ENCODE results near the gene VPS11.

Gene VPS11

DNA sequence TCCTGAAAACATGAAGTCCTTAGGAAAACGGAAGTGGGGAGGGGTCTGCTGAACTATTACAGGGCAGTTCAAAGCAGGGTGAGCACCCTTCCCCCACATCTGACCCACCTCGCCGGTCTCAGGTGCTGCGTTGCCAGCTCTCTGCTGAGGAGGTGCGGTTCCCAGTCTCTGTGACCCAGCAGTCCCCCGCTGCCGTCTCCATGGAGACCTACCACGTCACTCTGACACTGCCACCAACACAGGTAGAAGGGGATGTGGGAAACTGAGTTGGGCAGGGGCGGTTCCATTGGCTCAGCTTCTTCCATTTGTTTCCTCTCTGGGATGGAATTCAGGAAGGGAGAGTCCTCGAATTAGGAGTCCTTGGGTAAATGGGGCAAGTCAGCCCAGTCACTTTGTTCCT is 42.8 kb downstream of the VPS11 start:
- Histone ChIP-seq H3K36me3 (ENCODE audit: control insufficient read depth, insufficient read depth, low read length) (peaks cover 9% of the 10 kb centered on the region), H3K4me3 (ENCODE audit: low read length) (no peak overlapping the region), H3K27me3 (ENCODE audit: control insufficient read depth, insufficient read depth, low read length) (no peaks in the 10 kb centered on the region), H3K4me1 (ENCODE audit: control insufficient read depth, insufficient read depth, low read length) (peaks cover 15% of the 10 kb centered on the region), H3K9me3 (ENCODE audit: control insufficient read depth, low read length) (no peaks in the 10 kb centered on the region), H3K9ac (ENCODE audit: low read length) (no peak overlapping the region)

DNA sequence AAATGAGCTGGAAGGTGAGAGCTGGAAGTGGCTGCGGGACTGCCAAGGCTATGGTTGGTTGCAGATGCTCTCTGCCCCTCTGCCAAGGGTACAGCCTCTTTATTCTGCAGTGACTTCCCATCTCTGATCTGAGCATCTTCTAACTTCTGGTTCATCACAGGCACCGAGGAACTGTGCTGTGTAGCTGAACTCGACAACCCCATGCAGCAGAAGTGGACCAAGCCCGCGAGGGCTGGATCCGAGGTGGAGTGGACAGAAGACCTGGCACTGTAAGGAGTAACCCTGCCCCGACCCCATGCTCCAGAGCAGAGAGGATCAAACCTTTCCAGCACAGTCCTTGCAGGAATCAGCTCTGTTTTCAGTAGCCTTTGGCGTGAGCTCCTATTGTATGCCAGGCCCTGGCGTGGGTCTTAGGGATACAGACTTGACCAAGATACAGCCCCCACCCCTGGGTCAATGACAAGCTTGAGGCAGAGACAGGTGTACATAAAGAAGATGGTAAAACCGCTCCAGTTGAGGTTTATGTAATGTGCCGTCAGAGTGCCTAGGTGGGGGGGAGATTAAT is 43.8 kb downstream of the VPS11 start:
- no peak overlapping the region for H3K9ac ChIP-seq (ENCODE audit: low read length)
- peaks cover 15% of the 10 kb centered on the region for H3K36me3 ChIP-seq (ENCODE audit: control insufficient read depth, insufficient read depth, low read length)
- H3K9me3 ChIP-seq (ENCODE audit: control insufficient read depth, low read length): no peaks in the 10 kb centered on the region
- H3K4me3 ChIP-seq (ENCODE audit: low read length): no peak overlapping the region
- H3K27me3 ChIP-seq (ENCODE audit: control insufficient read depth, insufficient read depth, low read length): no peaks in the 10 kb centered on the region
- peaks cover 13% of the 10 kb centered on the region for H3K4me1 ChIP-seq (ENCODE audit: control insufficient read depth, insufficient read depth, low read length)

- Histone ChIP-seq H3K4me1 (ENCODE audit: control insufficient read depth, insufficient read depth, low read length) (peaks cover 8% of the 10 kb centered on the region), H3K9me3 (ENCODE audit: control insufficient read depth, low read length) (no peaks in the 10 kb centered on the region), H3K27me3 (ENCODE audit: control insufficient read depth, insufficient read depth, low read length) (no peaks in the 10 kb centered on the region), H3K36me3 (ENCODE audit: control insufficient read depth, insufficient read depth, low read length) (peaks cover 15% of the 10 kb centered on the region), H3K9ac (ENCODE audit: low read length) (no peak overlapping the region), H3K4me3 (ENCODE audit: low read length) (no peak overlapping the region)
These were observed 44.8 kb downstream of the VPS11 start for GRCh38 chr11:119112314-119113020.

- Histone ChIP-seq H3K9ac (ENCODE audit: low read length) (no peak overlapping the region), H3K9me3 (ENCODE audit: control insufficient read depth, low read length) (no peaks in the 10 kb centered on the region), H3K4me3 (ENCODE audit: low read length) (no peak overlapping the region), H3K4me1 (ENCODE audit: control insufficient read depth, insufficient read depth, low read length) (peaks cover 7% of the 10 kb centered on the region), H3K36me3 (ENCODE audit: control insufficient read depth, insufficient read depth, low read length) (peaks cover 15% of the 10 kb centered on the region), H3K27me3 (ENCODE audit: control insufficient read depth, insufficient read depth, low read length) (no peaks in the 10 kb centered on the region)
These were observed 46.1 kb downstream of the VPS11 start for GRCh38 chr11:119113716-119114115.

GRCh38 chr11:119114351-119114750 is 46.7 kb downstream of the VPS11 start:
- H3K36me3 ChIP-seq (ENCODE audit: control insufficient read depth, insufficient read depth, low read length): peaks cover 15% of the 10 kb centered on the region
- H3K9me3 ChIP-seq (ENCODE audit: control insufficient read depth, low read length): no peaks in the 10 kb centered on the region
- H3K27me3 ChIP-seq (ENCODE audit: control insufficient read depth, insufficient read depth, low read length): no peaks in the 10 kb centered on the region
- peaks cover under 1% of the 10 kb centered on the region for H3K4me1 ChIP-seq (ENCODE audit: control insufficient read depth, insufficient read depth, low read length)
- H3K4me3 ChIP-seq (ENCODE audit: low read length): no peak overlapping the region
- no peak overlapping the region for H3K9ac ChIP-seq (ENCODE audit: low read length)

DNA sequence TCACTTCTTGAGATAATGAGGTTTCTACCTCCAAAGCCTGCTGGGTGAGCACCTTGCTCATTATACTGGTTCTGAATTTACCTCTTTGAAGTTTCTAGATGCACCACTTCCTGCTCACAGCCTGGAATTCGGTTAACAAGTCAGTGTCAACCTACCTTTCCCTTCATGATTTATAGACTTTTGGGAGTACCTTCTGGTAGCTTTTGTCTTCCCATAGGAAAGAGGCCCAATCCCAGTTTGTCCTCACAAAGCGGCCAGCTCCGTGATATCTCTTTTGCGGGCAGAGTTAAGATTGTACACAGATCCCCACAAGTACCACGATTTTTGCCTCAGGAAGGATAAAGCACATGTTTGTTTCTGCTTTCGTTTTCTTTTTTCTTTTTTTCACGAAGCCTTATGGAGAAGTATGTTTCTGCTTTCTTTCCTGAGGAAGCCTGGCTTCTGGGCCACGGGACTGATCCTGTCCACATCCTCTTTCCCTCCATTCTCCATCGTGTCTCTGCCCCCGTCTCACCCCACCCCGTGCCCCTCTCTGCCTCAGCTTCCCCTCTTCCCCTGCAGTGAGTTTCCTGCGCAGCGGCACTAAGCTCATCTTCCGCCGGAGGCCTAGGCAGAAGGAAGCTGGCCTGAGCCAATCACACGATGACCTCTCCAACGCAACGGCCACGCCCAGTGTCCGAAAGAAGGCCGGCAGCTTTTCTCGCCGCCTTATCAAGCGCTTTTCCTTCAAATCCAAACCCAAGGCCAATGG is 48.0 kb downstream of the VPS11 start:
- no peak overlapping the region for H3K4me3 ChIP-seq (ENCODE audit: low read length)
- no peaks in the 10 kb centered on the region for H3K27me3 ChIP-seq (ENCODE audit: control insufficient read depth, insufficient read depth, low read length)
- H3K4me1 ChIP-seq (ENCODE audit: control insufficient read depth, insufficient read depth, low read length): peaks cover 4% of the 10 kb centered on the region
- peaks cover 15% of the 10 kb centered on the region for H3K36me3 ChIP-seq (ENCODE audit: control insufficient read depth, insufficient read depth, low read length)
- no peaks in the 10 kb centered on the region for H3K9me3 ChIP-seq (ENCODE audit: control insufficient read depth, low read length)
- H3K9ac ChIP-seq (ENCODE audit: low read length): no peak overlapping the region

- no peak overlapping the region for H3K9ac ChIP-seq (ENCODE audit: low read length)
- no peak overlapping the region for H3K4me3 ChIP-seq (ENCODE audit: low read length)
- H3K27me3 ChIP-seq (ENCODE audit: control insufficient read depth, insufficient read depth, low read length): no peaks in the 10 kb centered on the region
- no peaks in the 10 kb centered on the region for H3K9me3 ChIP-seq (ENCODE audit: control insufficient read depth, low read length)
- peaks cover 15% of the 10 kb centered on the region for H3K36me3 ChIP-seq (ENCODE audit: control insufficient read depth, insufficient read depth, low read length)
- H3K4me1 ChIP-seq (ENCODE audit: control insufficient read depth, insufficient read depth, low read length): peaks cover 7% of the 10 kb centered on the region
These were observed 48.6 kb downstream of the VPS11 start for GRCh38 chr11:119116235-119116594.

DNA sequence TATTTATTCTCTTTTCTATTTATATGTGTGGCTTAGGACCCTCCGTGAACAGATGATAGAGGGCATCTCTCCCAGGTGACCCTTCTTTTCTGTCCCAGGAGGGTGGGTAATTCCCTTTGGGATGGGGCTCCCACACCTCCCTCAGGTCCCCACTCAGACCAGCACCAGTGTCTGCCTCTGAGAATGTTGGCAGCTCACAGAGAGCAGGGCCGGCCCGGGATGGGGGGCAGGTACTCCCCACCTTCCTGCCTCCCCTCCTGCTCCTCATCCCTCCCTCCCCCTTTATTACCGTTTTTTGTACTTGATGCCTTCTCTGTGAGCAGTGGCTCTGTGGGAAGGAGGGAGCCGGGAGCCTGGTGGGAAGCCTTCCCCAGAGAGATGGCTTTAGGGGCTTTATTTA is 49.0 kb downstream of the VPS11 start:
- Histone ChIP-seq H3K27me3 (ENCODE audit: control insufficient read depth, insufficient read depth, low read length) (no peaks in the 10 kb centered on the region), H3K4me1 (ENCODE audit: control insufficient read depth, insufficient read depth, low read length) (peaks cover 7% of the 10 kb centered on the region), H3K36me3 (ENCODE audit: control insufficient read depth, insufficient read depth, low read length) (peaks cover 12% of the 10 kb centered on the region), H3K9ac (ENCODE audit: low read length) (no peak overlapping the region), H3K4me3 (ENCODE audit: low read length) (no peak overlapping the region), H3K9me3 (ENCODE audit: control insufficient read depth, low read length) (no peaks in the 10 kb centered on the region)

GRCh38 chr11:119117004-119117706 is 49.5 kb downstream of the VPS11 start:
- no peaks in the 10 kb centered on the region for H3K27me3 ChIP-seq (ENCODE audit: control insufficient read depth, insufficient read depth, low read length)
- peaks cover 7% of the 10 kb centered on the region for H3K36me3 ChIP-seq (ENCODE audit: control insufficient read depth, insufficient read depth, low read length)
- H3K4me3 ChIP-seq (ENCODE audit: low read length): no peak overlapping the region
- H3K9ac ChIP-seq (ENCODE audit: low read length): no peak overlapping the region
- H3K9me3 ChIP-seq (ENCODE audit: control insufficient read depth, low read length): no peaks in the 10 kb centered on the region
- H3K4me1 ChIP-seq (ENCODE audit: control insufficient read depth, insufficient read depth, low read length): peaks cover 8% of the 10 kb centered on the region

GRCh38 chr11:119118227-119118626 is 50.6 kb downstream of the VPS11 start:
- Histone ChIP-seq H3K4me3 (ENCODE audit: low read length) (no peak overlapping the region), H3K4me1 (ENCODE audit: control insufficient read depth, insufficient read depth, low read length) (peaks cover 12% of the 10 kb centered on the region), H3K27me3 (ENCODE audit: control insufficient read depth, insufficient read depth, low read length) (no peaks in the 10 kb centered on the region), H3K36me3 (ENCODE audit: control insufficient read depth, insufficient read depth, low read length) (peaks cover 7% of the 10 kb centered on the region), H3K9ac (ENCODE audit: low read length) (no peak overlapping the region), H3K9me3 (ENCODE audit: control insufficient read depth, low read length) (no peaks in the 10 kb centered on the region)

DNA sequence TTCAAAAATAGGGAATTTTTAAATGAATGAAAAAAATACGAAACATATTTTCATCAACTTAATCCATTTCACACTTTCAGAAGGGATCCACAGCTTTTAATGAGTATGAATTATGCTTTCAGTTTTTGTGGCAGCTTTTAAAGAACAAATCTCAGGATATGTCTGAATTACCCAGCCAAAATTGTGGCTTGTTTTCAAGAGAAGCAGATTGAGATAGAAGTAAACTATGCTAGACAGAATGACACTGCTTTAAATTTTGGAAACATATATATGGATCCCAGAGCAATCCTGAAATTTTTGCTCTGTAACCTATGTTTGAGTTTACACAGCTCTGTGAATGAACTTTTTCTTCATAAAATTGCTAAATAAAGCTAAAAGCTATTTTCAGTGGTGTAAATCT is 51.3 kb downstream of the VPS11 start:
- Histone ChIP-seq H3K4me3 (ENCODE audit: low read length) (no peak overlapping the region), H3K36me3 (ENCODE audit: control insufficient read depth, insufficient read depth, low read length) (peaks cover 7% of the 10 kb centered on the region), H3K4me1 (ENCODE audit: control insufficient read depth, insufficient read depth, low read length) (peaks cover 12% of the 10 kb centered on the region)

GRCh38 chr11:119120639-119121007 is 53.0 kb downstream of the VPS11 start:
- Histone ChIP-seq H3K4me1 (ENCODE audit: control insufficient read depth, insufficient read depth, low read length) (peaks cover 14% of the 10 kb centered on the region), H3K36me3 (ENCODE audit: control insufficient read depth, insufficient read depth, low read length) (peaks cover 5% of the 10 kb centered on the region), H3K4me3 (ENCODE audit: low read length) (peak overlapping the region; percentile 78), H3K9ac (ENCODE audit: low read length) (peak overlapping the region; percentile 89), H3K9me3 (ENCODE audit: control insufficient read depth, low read length) (no peaks in the 10 kb centered on the region), H3K27me3 (ENCODE audit: control insufficient read depth, insufficient read depth, low read length) (no peaks in the 10 kb centered on the region)

More for the DNA sequence above, 51.3 kb downstream of the VPS11 start:
- H3K27me3 ChIP-seq (ENCODE audit: control insufficient read depth, insufficient read depth, low read length): no peaks in the 10 kb centered on the region
- no peaks in the 10 kb centered on the region for H3K9me3 ChIP-seq (ENCODE audit: control insufficient read depth, low read length)
- H3K9ac ChIP-seq (ENCODE audit: low read length): no peak overlapping the region

Data from mucosa of stomach (tissue), 1 donor.